ENCODE data around the gene ELOF1. TPM values are rescaled to one million over a fixed set of nuclear protein-coding genes. Genes with fewer than 3 reads are reported as not detected.
"Not testable (repeated sequence)": the region's sequence is repeated elsewhere in the genome, so short reads cannot be mapped to it uniquely, and the experiment has no call there.

ELOF1 gene
- total RNA-seq, 1 experiment from 2014 or later, result 72.1 TPM

DNA sequence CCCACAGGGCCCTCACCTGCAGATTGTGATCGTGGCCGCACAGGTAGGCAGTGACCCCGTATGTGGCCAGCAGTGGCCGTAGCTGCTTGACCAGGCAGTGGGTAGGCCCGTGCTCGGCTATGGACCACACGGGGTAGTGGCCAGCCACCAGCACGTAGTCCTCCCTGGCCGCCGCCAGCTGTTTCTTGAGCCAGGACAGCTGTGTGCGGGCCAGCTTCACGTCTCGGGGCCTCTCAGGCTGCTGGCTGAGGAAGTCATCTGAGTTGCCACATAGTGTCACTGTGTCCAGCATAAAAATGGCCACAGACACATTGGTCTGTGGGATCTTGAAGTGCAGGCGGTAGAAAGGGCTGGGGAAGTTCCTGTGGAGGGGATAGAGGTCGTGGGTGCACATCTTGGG, 17.2 kb upstream of the ELOF1 start:
- CTCF ChIA-PET, result interaction anchor here (0.6 to 1.5 kb wide), 4 partner anchors 12 to 447 kb away, joined by 3 to 6 read pairs (median 3); partner anchors contain the start of gene ECSIT
- H3K27ac Mint-ChIP-seq (ENCODE audit: low read depth, unreplicated experiment), result no peak overlapping the region
- no peak overlapping the region for H3K4me3 Mint-ChIP-seq (ENCODE audit: unreplicated experiment)
- no TSS peak for BruUV-seq (replicated peaks)
- intact Hi-C loops (cut with micrococcal nuclease), result no loop called here
- H3K27me3 Mint-ChIP-seq (ENCODE audit: insufficient read depth, unreplicated experiment), result no peaks in the 10 kb centered on the region
- DNase-seq (ENCODE audit: unreplicated experiment), result no peak
- TF ChIP-seq, protein P1, sequence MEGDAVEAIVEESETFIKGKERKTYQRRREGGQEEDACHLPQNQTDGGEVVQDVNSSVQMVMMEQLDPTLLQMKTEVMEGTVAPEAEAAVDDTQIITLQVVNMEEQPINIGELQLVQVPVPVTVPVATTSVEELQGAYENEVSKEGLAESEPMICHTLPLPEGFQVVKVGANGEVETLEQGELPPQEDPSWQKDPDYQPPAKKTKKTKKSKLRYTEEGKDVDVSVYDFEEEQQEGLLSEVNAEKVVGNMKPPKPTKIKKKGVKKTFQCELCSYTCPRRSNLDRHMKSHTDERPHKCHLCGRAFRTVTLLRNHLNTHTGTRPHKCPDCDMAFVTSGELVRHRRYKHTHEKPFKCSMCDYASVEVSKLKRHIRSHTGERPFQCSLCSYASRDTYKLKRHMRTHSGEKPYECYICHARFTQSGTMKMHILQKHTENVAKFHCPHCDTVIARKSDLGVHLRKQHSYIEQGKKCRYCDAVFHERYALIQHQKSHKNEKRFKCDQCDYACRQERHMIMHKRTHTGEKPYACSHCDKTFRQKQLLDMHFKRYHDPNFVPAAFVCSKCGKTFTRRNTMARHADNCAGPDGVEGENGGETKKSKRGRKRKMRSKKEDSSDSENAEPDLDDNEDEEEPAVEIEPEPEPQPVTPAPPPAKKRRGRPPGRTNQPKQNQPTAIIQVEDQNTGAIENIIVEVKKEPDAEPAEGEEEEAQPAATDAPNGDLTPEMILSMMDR (IDR thresholded peaks at IDR 0.05; ENCODE audit: unreplicated experiment), result no peak
- H3K4me1 Mint-ChIP-seq (ENCODE audit: insufficient read depth, unreplicated experiment), result peaks cover 4% of the 10 kb centered on the region
- no peaks in the 10 kb centered on the region for H3K36me3 Mint-ChIP-seq (ENCODE audit: insufficient read depth, unreplicated experiment)
- H3K9me3 Mint-ChIP-seq (ENCODE audit: unreplicated experiment), result no peaks in the 10 kb centered on the region
- POLR2A ChIA-PET, result no interaction called here

DNA sequence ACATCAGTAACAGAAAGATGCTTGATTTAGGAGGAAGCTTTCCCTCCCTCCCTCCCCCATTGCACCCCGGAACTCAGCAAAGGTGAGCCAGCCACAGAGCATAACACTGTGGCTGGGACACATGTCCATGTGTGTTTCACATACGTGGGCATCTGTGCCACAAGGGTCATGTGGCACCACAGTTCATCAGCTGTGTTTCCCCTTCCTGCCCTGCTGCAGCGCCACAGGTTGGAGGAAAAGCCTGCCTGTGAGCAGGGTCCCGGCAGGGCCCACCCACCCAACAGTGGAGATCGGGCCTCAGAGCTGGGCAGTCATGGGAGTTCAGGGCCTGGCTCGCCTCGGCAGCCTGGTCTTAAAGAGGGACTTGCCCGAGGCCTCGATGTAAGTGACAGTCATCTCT, 15.7 kb upstream of the ELOF1 start:
- Mint-ChIP-seq H3K4me1 (ENCODE audit: insufficient read depth, unreplicated experiment) (no peaks in the 10 kb centered on the region), H3K36me3 (ENCODE audit: insufficient read depth, unreplicated experiment) (no peaks in the 10 kb centered on the region), H3K27ac (ENCODE audit: low read depth, unreplicated experiment) (no peak overlapping the region), H3K4me3 (ENCODE audit: unreplicated experiment) (no peak overlapping the region), H3K27me3 (ENCODE audit: insufficient read depth, unreplicated experiment) (no peaks in the 10 kb centered on the region), H3K9me3 (ENCODE audit: unreplicated experiment) (no peaks in the 10 kb centered on the region)
- TF ChIP-seq, protein P1 (IDR thresholded peaks at IDR 0.05; ENCODE audit: unreplicated experiment), result no peak
- POLR2A ChIA-PET, result no interaction called here
- intact Hi-C loops (cut with micrococcal nuclease), result no loop called here
- BruUV-seq (replicated peaks), result no TSS peak
- CTCF ChIA-PET, result interaction anchor here (0.6 kb wide), 1 partner anchor 288 kb away, joined by 3 read pairs; no protein-coding TSS in a partner anchor
- DNase-seq (ENCODE audit: unreplicated experiment), result no peak

DNA sequence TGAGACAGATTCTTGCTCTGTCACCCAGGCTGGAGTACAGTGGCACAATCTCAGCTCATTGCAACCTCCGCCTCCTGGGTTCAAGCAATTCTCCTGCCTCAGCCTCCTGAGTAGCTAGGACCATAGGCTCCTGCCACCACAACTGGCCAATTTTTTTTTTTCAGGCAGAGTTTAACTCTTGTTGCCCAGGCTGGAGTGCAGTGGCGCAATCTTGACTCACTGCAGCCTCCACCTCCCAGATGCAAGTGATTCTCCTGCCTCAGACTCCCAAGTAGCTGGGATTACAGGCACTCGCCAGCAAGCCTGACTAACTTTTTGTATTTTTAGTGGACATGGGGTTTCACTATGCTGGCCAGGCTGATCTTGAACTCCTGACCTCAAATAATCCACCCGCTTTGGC, 14.7 kb upstream of the ELOF1 start:
- BruUV-seq (replicated peaks); H3K4me3 Mint-ChIP-seq (ENCODE audit: unreplicated experiment); H3K9me3 Mint-ChIP-seq (ENCODE audit: unreplicated experiment); H3K27ac Mint-ChIP-seq (ENCODE audit: low read depth, unreplicated experiment); DNase-seq (ENCODE audit: unreplicated experiment); intact Hi-C loops (cut with micrococcal nuclease); H3K4me1 Mint-ChIP-seq (ENCODE audit: insufficient read depth, unreplicated experiment); H3K36me3 Mint-ChIP-seq (ENCODE audit: insufficient read depth, unreplicated experiment); H3K27me3 Mint-ChIP-seq (ENCODE audit: insufficient read depth, unreplicated experiment): not testable (repeated sequence)
- CTCF ChIA-PET, result interaction anchor here (0.6 kb wide), 1 partner anchor 16 kb away, joined by 3 read pairs; no protein-coding TSS in a partner anchor
- POLR2A ChIA-PET, result interaction anchor here (1.2 kb wide), 1 partner anchor 15 kb away, joined by 3 read pairs; the partner anchor contains the start of gene ELOF1

DNA sequence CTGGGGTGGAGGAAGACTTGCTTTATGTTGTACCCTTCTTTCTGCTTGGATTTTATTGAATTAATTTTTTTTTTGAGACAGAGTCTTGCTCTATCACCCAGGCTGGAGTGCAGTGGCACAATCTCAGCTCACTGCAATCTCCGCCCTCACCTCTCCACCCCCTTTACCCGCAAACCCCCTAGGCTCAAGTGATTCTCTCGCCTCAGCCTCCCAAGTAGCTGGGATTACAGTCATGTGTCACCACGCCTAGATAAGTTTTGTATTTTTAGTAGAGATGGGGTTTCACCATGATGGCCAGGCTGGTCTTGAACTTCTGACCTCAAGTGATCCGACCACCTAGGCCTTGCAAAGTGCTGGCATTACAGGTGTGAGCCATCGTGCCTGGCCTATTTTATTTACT, 14.3 kb upstream of the ELOF1 start:
- H3K27ac Mint-ChIP-seq (ENCODE audit: low read depth, unreplicated experiment); intact Hi-C loops (cut with micrococcal nuclease); H3K4me3 Mint-ChIP-seq (ENCODE audit: unreplicated experiment); H3K4me1 Mint-ChIP-seq (ENCODE audit: insufficient read depth, unreplicated experiment); DNase-seq (ENCODE audit: unreplicated experiment); BruUV-seq (replicated peaks); H3K27me3 Mint-ChIP-seq (ENCODE audit: insufficient read depth, unreplicated experiment); H3K9me3 Mint-ChIP-seq (ENCODE audit: unreplicated experiment); H3K36me3 Mint-ChIP-seq (ENCODE audit: insufficient read depth, unreplicated experiment): not testable (repeated sequence)
- ChIA-PET POLR2A (interaction anchor here (1.2 kb wide), 1 partner anchor 15 kb away, joined by 3 read pairs; the partner anchor contains the start of gene ELOF1), CTCF (interaction anchor here (0.6 to 1.6 kb wide), 5 partner anchors 13 to 992 kb away, joined by 3 to 4 read pairs (median 3); no protein-coding TSS in a partner anchor)

DNA sequence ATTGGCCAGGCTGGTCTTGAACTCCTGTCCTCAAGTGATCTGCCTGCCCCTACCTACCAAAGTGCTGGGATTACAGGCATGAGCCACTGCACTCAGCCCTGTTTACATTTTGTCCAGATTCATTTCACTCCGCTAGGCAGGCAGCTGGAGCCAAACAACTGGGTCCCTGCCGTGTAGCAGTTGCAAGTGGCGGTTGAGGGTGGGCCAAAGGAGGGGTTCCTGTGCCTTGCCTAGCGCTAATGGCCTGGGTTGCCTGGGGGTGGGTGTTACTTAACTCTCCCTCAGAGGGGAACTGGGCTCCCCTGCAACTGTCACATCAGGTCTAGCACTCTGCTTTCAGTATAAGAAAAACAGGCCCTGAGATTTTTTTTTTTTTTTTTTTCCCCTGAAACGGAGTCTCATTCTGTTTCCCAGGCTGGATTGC, 11.0 kb upstream of the ELOF1 start:
- no peak for DNase-seq (ENCODE audit: unreplicated experiment)
- ChIA-PET CTCF (no interaction called here), POLR2A (interaction anchor here (0.6 kb wide), 1 partner anchor 942 kb away, joined by 4 read pairs; no protein-coding TSS in a partner anchor)
- Mint-ChIP-seq H3K4me3 (ENCODE audit: unreplicated experiment) (no peak overlapping the region), H3K9me3 (ENCODE audit: unreplicated experiment) (no peaks in the 10 kb centered on the region), H3K27me3 (ENCODE audit: insufficient read depth, unreplicated experiment) (no peaks in the 10 kb centered on the region), H3K27ac (ENCODE audit: low read depth, unreplicated experiment) (no peak overlapping the region), H3K4me1 (ENCODE audit: insufficient read depth, unreplicated experiment) (no peaks in the 10 kb centered on the region), H3K36me3 (ENCODE audit: insufficient read depth, unreplicated experiment) (no peaks in the 10 kb centered on the region)
- TF ChIP-seq, protein P1 (IDR thresholded peaks at IDR 0.05; ENCODE audit: unreplicated experiment), result no peak
- no TSS peak for BruUV-seq (replicated peaks)
- intact Hi-C loops (cut with micrococcal nuclease), result no loop called here

All from MCF 10A (cell line).